CD14-positive monocyte (primary cell): ENCODE results near the gene IL17D. TPM values are rescaled to one million over a fixed set of nuclear protein-coding genes. Genes with fewer than 3 reads are reported as not detected.

Experiments
- DNase-seq, 3 donors: peaks; one replicate each; pipeline ENCODE4 v3.0.0-alpha.2; 2011 to 2022
- H2AFZ ChIP-seq: 2 replicates; pipeline ENCODE4 v1.6.0; 2012; ENCODE audit warnings: mild to moderate bottlenecking, low read depth, low read length, inconsistent platforms; ENCODE audit not compliant: insufficient read depth, poor library complexity, severe bottlenecking
- H3K27ac ChIP-seq, 2 donors: 1 replicate in 1 of 2; 2 replicates in 1 of 2; pipeline ENCODE4 v1.5.1; 2012 to 2013; ENCODE audit warnings: low read length in 2 of 2, control low read depth in 1 of 2, inconsistent platforms in 1 of 2, low read depth in 1 of 2, mild to moderate bottlenecking in 1 of 2
- H3K27me3 ChIP-seq, 2 donors: one replicate each; pipeline versions ENCODE4 v1.6.0 to v1.6.1; 2011 to 2013; ENCODE audit warnings: low read length in 2 of 2; ENCODE audit not compliant: control insufficient read depth in 2 of 2, insufficient read depth in 2 of 2
- H3K36me3 ChIP-seq, 2 donors: replicated peaks in 1 of 2; 1 replicate in 1 of 2; 2 replicates in 1 of 2; pipeline versions ENCODE4 v1.5.1 to v1.6.1; 2012 to 2013; ENCODE audit warnings: low read length in 2 of 2, control low read depth in 1 of 2, inconsistent platforms in 1 of 2, mild to moderate bottlenecking in 1 of 2; ENCODE audit not compliant: insufficient read depth in 2 of 2, control insufficient read depth in 1 of 2
- H3K4me1 ChIP-seq, 2 donors: 1 replicate in 1 of 2; 2 replicates in 1 of 2; pipeline versions ENCODE4 v1.5.1 to v1.6.1; 2012 to 2013; ENCODE audit warnings: low read length in 2 of 2, control low read depth in 1 of 2, inconsistent platforms in 1 of 2, mild to moderate bottlenecking in 1 of 2, moderate library complexity in 1 of 2; ENCODE audit not compliant: insufficient read depth in 2 of 2, control insufficient read depth in 1 of 2
- H3K4me2 ChIP-seq: replicated peaks from 2 replicates; pipeline ENCODE3; 2012; ENCODE audit warnings: low read length, moderate library complexity, mild to moderate bottlenecking; ENCODE audit not compliant: poor library complexity, severe bottlenecking; ENCODE audit errors: extremely low read depth
- H3K4me3 ChIP-seq, 3 experiments: fragments of 200-600 bp in 1 of 3; sonication (generic) in 1 of 3; replicated peaks in 1 of 3; 1 replicate in 2 of 3; 2 replicates in 1 of 3; pipeline ENCODE4 v1.5.1; 2011 to 2013; ENCODE audit warnings: low read length in 3 of 3, mild to moderate bottlenecking in 3 of 3, control low read depth in 2 of 3, low read depth in 2 of 3, inconsistent platforms in 1 of 3, moderate library complexity in 1 of 3
- H3K79me2 ChIP-seq: 2 replicates; pipeline ENCODE4 v1.6.0; 2012; ENCODE audit warnings: mild to moderate bottlenecking, control low read depth, inconsistent platforms, low read length, moderate library complexity; ENCODE audit not compliant: insufficient read depth
- H3K9ac ChIP-seq: 2 replicates; pipeline ENCODE4 v1.6.0; 2017; ENCODE audit warnings: low read length, mild to moderate bottlenecking; ENCODE audit not compliant: insufficient read depth, poor library complexity, severe bottlenecking
- H3K9me3 ChIP-seq, 2 donors: replicated peaks in 1 of 2; 1 replicate in 1 of 2; 2 replicates in 1 of 2; pipeline versions ENCODE4 v1.5.1 to v1.6.1; 2012 to 2013; ENCODE audit warnings: low read length in 2 of 2, control low read depth in 1 of 2; ENCODE audit not compliant: control insufficient read depth in 1 of 2, insufficient read depth in 1 of 2
- H4K20me1 ChIP-seq: 2 replicates; pipeline ENCODE4 v1.6.0; 2012; ENCODE audit warnings: mild to moderate bottlenecking, low read length, control low read depth, moderate library complexity; ENCODE audit not compliant: insufficient read depth
- H3K27ac Mint-ChIP-seq, 7 donors: one replicate each; pipeline ENCODE4 v1.8.0; 2020; ENCODE audit warnings: mild to moderate bottlenecking in 7 of 7, mixed read lengths in 7 of 7, moderate library complexity in 6 of 7, inconsistent platforms in 2 of 7
- H3K27me3 Mint-ChIP-seq, 3 donors: one replicate each; pipeline ENCODE4 v1.8.0; 2021 to 2022; ENCODE audit warnings: low read depth in 3 of 3, mild to moderate bottlenecking in 3 of 3, mixed read lengths in 3 of 3, moderate library complexity in 3 of 3, inconsistent platforms in 1 of 3
- H3K36me3 Mint-ChIP-seq, 2 donors: one replicate each; pipeline ENCODE4 v1.8.0; 2020; ENCODE audit warnings: mixed read lengths in 2 of 2, inconsistent platforms in 1 of 2, mild to moderate bottlenecking in 1 of 2
- H3K4me1 Mint-ChIP-seq: one replicate; pipeline ENCODE4 v1.8.0; 2020; ENCODE audit warnings: mild to moderate bottlenecking, mixed read lengths
- H3K4me3 Mint-ChIP-seq, 2 donors: one replicate each; pipeline ENCODE4 v1.8.0; 2020; ENCODE audit warnings: mild to moderate bottlenecking in 2 of 2, mixed read lengths in 2 of 2, moderate library complexity in 1 of 2
- H3K9me3 Mint-ChIP-seq, 7 donors: one replicate each; pipeline ENCODE4 v1.8.0; 2020 to 2022; ENCODE audit warnings: mixed read lengths in 7 of 7, mild to moderate bottlenecking in 6 of 7, moderate library complexity in 6 of 7, inconsistent platforms in 2 of 7
- CTCF ChIP-seq: fragments of 200-600 bp; IDR thresholded peaks from one replicate; pipeline ENCODE4 v1.8.0; 2022; ENCODE audit warnings: antibody characterized with exemption, mild to moderate bottlenecking
- WGBS: methylation state at CpG from one replicate; pipeline ENCODE4 v1.1.5; 2013; ENCODE audit warnings: missing lambda C conversion rate; ENCODE audit not compliant: insufficient coverage; 5-methylcytosine and 5-hydroxymethylcytosine counted together
- intact Hi-C, 2 donors: fragments of 100-400 bp; cut with micrococcal nuclease; formaldehyde crosslinking; loops; one replicate each; pipeline versions ENCODE4 v1.15.0 to v1.15.1; 2023
- polyA plus RNA-seq, 3 donors: library from polyadenylated mRNA; depleted of rRNA in 1 of 3; unstranded in 2 of 3; stranded (reverse) in 1 of 3; fragments of 300-500 nt in 2 of 3; fragments of >200 nt in 1 of 3; fragmentation: Illumina TruSeq in 2 of 3; gene quantifications; 1 replicate in 2 of 3; 2 replicates in 1 of 3; pipeline ENCODE4 v1.2.3, GENCODE V29; 2012 to 2021

IL17D gene
- polyA plus RNA-seq, 3 donors: not detected

GRCh38 chr13:20696073-20696472 is 7.4 kb upstream of the IL17D start:
- WGBS: no CpG with 5 or more reads among the region's 4 CpGs
- no peaks in the 10 kb centered on the region for H3K4me1 ChIP-seq
- Mint-ChIP-seq H3K4me1 (peaks cover 7% of the 10 kb centered on the region), H3K27me3 (peaks cover 4 to 12% (median 10%) of the 10 kb centered on the region in 3 donors), H3K9me3 (peaks cover 0 to 2% (median 0%) of the 10 kb centered on the region in 7 donors), H3K36me3 (no peaks in the 10 kb centered on the region), H3K4me3 (no peak overlapping the region), H3K27ac (no peak overlapping the region)
- H3K27ac ChIP-seq: no peak overlapping the region
- no peaks in the 10 kb centered on the region for H3K79me2 ChIP-seq
- H3K9ac ChIP-seq: no peak overlapping the region
- intact Hi-C loops: loop anchor here in 1 of 2 donors (10.0 kb wide), 1 partner anchor 201 kb away; no protein-coding TSS in a partner anchor
- TF ChIP-seq CTCF: no peak
- no peak overlapping the region for H3K4me2 ChIP-seq
- peaks cover 0 to 2% of the 10 kb centered on the region in 2 donors for H3K27me3 ChIP-seq
- no peaks in the 10 kb centered on the region for H3K36me3 ChIP-seq
- no peak overlapping the region for H3K4me3 ChIP-seq
- no peak overlapping the region for H2AFZ ChIP-seq
- no peaks in the 10 kb centered on the region for H3K9me3 ChIP-seq
- DNase-seq: no peak
- H4K20me1 ChIP-seq: no peaks in the 10 kb centered on the region

- H3K4me3 Mint-ChIP-seq: no peak overlapping the region
- Histone ChIP-seq H3K9ac (no peak overlapping the region), H3K9me3 (peaks cover 0 to 3% of the 10 kb centered on the region in 2 donors), H2AFZ (no peak overlapping the region), H3K27ac (no peak overlapping the region), H4K20me1 (no peaks in the 10 kb centered on the region), H3K79me2 (no peaks in the 10 kb centered on the region), H3K4me2 (no peak overlapping the region), H3K4me3 (no peak overlapping the region), H3K36me3 (no peaks in the 10 kb centered on the region), H3K27me3 (peaks cover 22 to 28% of the 10 kb centered on the region in 2 donors), H3K4me1 (peaks cover 11 to 12% of the 10 kb centered on the region in 2 donors)
- WGBS: 98% methylated on average over 7 of the region's 9 CpGs
- no peak overlapping the region for H3K27ac Mint-ChIP-seq
- H3K9me3 Mint-ChIP-seq: peaks cover 0 to 8% (median 4%) of the 10 kb centered on the region in 7 donors
- intact Hi-C loops: loop anchor here in 1 of 2 donors (10.0 kb wide), 1 partner anchor 205 kb away; no protein-coding TSS in a partner anchor
- no peak for DNase-seq
- H3K4me1 Mint-ChIP-seq: peaks cover 22% of the 10 kb centered on the region
- TF ChIP-seq CTCF: no peak
- peaks cover 29 to 39% (median 36%) of the 10 kb centered on the region in 3 donors for H3K27me3 Mint-ChIP-seq
- peaks cover 0 to 2% of the 10 kb centered on the region in 2 donors for H3K36me3 Mint-ChIP-seq
Observed at GRCh38 chr13:20699715-20700114, 3.8 kb upstream of the IL17D start.
